Nephron (organoid): ENCODE measurements around the gene ETFRF1.

Experiments
- H3K27ac Mint-ChIP-seq, 3 experiments: 2 replicates each; pipeline ENCODE4 v1.8.0; 2020; ENCODE audit warnings: mixed read lengths in 3 of 3, mild to moderate bottlenecking in 2 of 3, moderate library complexity in 1 of 3
- H3K27me3 Mint-ChIP-seq: 2 replicates; pipeline ENCODE4 v1.8.0; 2021; ENCODE audit warnings: low read depth, mild to moderate bottlenecking, moderate library complexity, mixed read lengths
- H3K36me3 Mint-ChIP-seq: 2 replicates; pipeline ENCODE4 v1.8.0; 2020; ENCODE audit warnings: low read depth, mixed read lengths
- H3K4me1 Mint-ChIP-seq: 2 replicates; pipeline ENCODE4 v1.8.0; 2020; ENCODE audit warnings: mixed read lengths
- H3K4me3 Mint-ChIP-seq, 3 experiments: 2 replicates each; pipeline ENCODE4 v1.8.0; 2020; ENCODE audit warnings: mild to moderate bottlenecking in 3 of 3, mixed read lengths in 3 of 3, moderate library complexity in 2 of 3
- H3K9me3 Mint-ChIP-seq: 2 replicates; pipeline ENCODE4 v1.8.0; 2020; ENCODE audit warnings: mixed read lengths
- TF ChIP-seq, protein P1 (sequence below), 3 experiments: fragments of 200-600 bp; sonication (generic); IDR thresholded peaks; one replicate each; pipeline ENCODE4 v1.5.0; 2021; ENCODE audit warnings: antibody characterized with exemption in 3 of 3; ENCODE audit not compliant: unreplicated experiment in 3 of 3

ETFRF1 gene

DNA sequence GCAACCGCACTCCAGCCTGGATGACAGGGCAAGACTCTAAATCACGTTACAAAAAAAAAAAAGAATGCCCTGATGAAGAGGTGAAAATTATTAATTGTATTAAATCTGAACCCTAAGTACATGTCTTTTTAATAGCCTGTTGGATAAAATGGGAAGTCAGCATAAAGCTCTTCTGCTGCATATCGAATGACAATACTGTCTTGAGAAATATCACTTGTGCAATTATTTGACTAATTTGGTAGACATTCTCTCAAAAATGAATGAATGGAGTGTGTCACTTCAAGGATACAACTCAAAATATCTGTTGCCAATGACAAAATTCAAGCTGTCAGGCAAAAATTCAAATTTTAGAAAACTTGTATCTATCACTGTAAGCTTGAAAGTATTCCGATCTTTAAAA is 39.0 kb upstream of the ETFRF1 start:
- Mint-ChIP-seq H3K4me3 (no peak overlapping the region), H3K36me3 (no peaks in the 10 kb centered on the region), H3K27ac (no peak overlapping the region), H3K27me3 (peaks cover 4% of the 10 kb centered on the region), H3K9me3 (no peaks in the 10 kb centered on the region), H3K4me1 (no peaks in the 10 kb centered on the region)
- TF ChIP-seq, protein P1, sequence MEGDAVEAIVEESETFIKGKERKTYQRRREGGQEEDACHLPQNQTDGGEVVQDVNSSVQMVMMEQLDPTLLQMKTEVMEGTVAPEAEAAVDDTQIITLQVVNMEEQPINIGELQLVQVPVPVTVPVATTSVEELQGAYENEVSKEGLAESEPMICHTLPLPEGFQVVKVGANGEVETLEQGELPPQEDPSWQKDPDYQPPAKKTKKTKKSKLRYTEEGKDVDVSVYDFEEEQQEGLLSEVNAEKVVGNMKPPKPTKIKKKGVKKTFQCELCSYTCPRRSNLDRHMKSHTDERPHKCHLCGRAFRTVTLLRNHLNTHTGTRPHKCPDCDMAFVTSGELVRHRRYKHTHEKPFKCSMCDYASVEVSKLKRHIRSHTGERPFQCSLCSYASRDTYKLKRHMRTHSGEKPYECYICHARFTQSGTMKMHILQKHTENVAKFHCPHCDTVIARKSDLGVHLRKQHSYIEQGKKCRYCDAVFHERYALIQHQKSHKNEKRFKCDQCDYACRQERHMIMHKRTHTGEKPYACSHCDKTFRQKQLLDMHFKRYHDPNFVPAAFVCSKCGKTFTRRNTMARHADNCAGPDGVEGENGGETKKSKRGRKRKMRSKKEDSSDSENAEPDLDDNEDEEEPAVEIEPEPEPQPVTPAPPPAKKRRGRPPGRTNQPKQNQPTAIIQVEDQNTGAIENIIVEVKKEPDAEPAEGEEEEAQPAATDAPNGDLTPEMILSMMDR (IDR thresholded peaks at IDR 0.05; ENCODE audit: unreplicated experiment in 3 of 3), result no peak

DNA sequence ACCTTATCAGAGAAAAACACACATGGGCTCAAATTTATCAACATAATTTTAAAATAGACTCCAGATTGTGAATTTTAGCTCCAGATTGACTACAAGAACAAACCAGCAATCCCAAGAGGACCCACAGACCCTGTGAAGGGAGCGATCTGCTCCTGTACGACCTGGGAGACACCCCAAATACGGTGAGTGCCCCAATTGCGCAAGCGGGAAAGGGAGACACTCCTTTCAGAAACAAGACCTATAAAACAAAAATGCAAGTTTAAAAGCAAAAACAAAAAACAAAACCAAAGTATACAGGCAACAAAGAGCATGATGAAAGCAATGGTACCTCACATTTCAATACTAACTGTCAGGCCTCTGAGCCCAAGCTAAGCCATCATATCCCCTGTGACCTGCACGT is 32.2 kb upstream of the ETFRF1 start:
- TF ChIP-seq, protein P1 (IDR thresholded peaks at IDR 0.05; ENCODE audit: unreplicated experiment in 3 of 3), result no peak
- no peaks in the 10 kb centered on the region for H3K36me3 Mint-ChIP-seq
- H3K9me3 Mint-ChIP-seq, result no peaks in the 10 kb centered on the region

DNA sequence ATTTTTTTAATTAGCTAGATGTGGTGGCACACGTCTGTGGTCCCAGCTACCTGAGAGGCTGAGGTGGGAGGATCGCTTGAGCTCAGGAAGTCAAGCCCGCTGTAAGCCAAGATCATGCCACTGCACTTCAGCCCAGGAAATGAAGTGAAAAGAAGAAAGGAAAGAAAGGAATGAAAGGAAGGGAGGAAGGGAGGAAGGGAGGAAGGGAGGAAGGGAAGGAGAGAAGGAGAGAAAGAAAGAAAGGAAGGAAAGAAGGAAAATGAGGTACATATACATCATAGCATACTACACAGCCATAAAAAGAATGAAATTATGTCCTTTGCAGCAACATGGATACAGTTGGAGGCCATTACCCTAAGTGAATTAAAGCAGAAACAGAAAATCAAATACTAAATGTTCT is 12.3 kb upstream of the ETFRF1 start:
- TF ChIP-seq, protein P1 (IDR thresholded peaks at IDR 0.05; ENCODE audit: unreplicated experiment in 3 of 3), result no peak

More for the DNA sequence above, 32.2 kb upstream of the ETFRF1 start:
- Mint-ChIP-seq H3K27me3 (peaks cover 4% of the 10 kb centered on the region), H3K27ac (no peak overlapping the region), H3K4me3 (no peak overlapping the region), H3K4me1 (no peaks in the 10 kb centered on the region)

DNA sequence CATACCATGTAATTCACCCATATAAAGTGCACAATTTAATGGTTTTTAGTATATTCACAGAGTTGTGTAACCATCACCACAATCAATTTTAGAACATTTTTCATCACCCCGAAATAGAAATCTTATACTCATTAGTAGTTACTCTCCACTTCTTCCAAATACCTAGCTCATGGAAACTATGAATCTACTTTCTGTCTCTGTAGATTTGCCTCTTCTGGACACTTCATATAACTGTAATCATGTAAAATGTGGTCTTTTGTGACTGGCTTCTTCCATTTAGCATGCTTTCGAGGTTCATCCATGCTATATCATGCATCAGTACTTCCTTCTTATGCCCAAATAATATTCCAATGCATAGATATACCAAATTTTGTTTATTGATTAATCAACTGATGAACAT is 10.9 kb upstream of the ETFRF1 start:
- H3K27me3 Mint-ChIP-seq, result no peaks in the 10 kb centered on the region
- TF ChIP-seq, protein P1 (IDR thresholded peaks at IDR 0.05; ENCODE audit: unreplicated experiment in 3 of 3), result no peak
- no peak overlapping the region for H3K4me3 Mint-ChIP-seq
- no peaks in the 10 kb centered on the region for H3K36me3 Mint-ChIP-seq
- H3K9me3 Mint-ChIP-seq, result no peaks in the 10 kb centered on the region
- H3K27ac Mint-ChIP-seq, result no peak overlapping the region
- peaks cover 4% of the 10 kb centered on the region for H3K4me1 Mint-ChIP-seq

More for the DNA sequence above, 12.3 kb upstream of the ETFRF1 start:
- Mint-ChIP-seq H3K4me3 (no peak overlapping the region), H3K27me3 (no peaks in the 10 kb centered on the region), H3K36me3 (no peaks in the 10 kb centered on the region), H3K27ac (no peak overlapping the region), H3K9me3 (no peaks in the 10 kb centered on the region), H3K4me1 (no peaks in the 10 kb centered on the region)

DNA sequence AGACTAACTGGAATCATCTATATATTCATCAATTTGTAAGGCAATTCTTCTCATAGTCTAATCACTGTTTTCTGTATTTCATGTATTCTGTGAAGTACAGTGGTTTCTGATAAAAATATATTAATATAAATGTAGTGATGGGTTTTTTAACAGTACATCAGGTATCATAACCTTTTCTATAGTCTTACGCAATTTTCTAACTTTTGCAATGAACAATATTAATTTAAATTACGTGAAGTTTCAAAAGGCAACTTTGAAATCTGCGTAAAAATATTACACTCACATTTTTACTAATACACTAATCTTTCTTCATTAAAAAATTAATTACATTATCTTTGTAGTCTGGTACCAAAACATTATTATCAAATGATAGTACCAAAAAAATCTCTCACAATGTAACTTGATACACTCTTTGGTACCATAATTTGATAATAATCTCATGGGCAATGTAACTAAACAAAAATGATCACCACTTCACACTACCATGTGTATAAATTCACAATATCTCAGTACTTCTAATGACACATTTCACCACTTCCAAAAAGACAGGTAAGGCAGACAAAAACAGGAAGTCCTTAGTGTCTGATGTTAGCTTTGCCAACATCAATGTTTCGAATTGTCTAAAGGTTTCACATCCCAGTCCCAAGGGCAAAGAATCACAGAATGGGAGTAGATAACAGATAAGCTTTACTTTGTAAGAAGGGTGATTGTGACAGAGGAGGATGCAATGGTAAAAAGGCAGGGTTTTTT is 8.8 kb upstream of the ETFRF1 start:
- peaks cover 4% of the 10 kb centered on the region for H3K4me1 Mint-ChIP-seq
- no peak overlapping the region for H3K27ac Mint-ChIP-seq
- no peaks in the 10 kb centered on the region for H3K9me3 Mint-ChIP-seq
- TF ChIP-seq, protein P1 (IDR thresholded peaks at IDR 0.05; ENCODE audit: unreplicated experiment in 3 of 3), result no peak
- H3K4me3 Mint-ChIP-seq, result no peak overlapping the region
- no peaks in the 10 kb centered on the region for H3K27me3 Mint-ChIP-seq
- no peaks in the 10 kb centered on the region for H3K36me3 Mint-ChIP-seq

DNA sequence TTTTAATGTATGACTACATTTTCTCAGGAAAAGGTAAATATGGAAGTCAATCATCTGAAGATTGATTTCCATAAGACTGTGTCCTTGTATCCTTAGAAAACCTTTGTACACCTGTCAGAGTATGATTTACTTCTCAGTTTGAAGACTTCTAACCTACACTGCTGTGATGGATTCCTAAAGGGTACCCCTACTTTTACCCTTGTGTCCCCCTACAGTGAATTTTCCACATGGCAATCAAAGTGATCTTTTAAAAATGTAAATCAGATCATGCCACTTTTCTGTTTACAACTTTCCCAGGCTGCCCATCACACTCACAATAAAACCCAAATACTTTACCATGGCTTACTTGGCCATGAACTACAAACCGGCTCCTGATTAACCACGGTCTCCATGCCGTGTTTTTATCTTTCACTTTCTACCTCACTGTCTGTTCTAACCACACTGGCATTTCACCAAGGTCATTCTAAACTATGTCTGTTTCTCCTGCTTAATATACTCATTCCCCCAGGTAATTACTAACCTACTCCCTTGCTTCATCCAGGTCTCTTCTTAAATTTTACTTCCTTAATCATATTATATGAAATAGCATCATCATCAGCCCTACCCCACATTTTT is 8.1 kb upstream of the ETFRF1 start:
- peaks cover 4% of the 10 kb centered on the region for H3K4me1 Mint-ChIP-seq
- no peaks in the 10 kb centered on the region for H3K9me3 Mint-ChIP-seq

More for the DNA sequence above, 8.1 kb upstream of the ETFRF1 start:
- TF ChIP-seq, protein P1 (IDR thresholded peaks at IDR 0.05; ENCODE audit: unreplicated experiment in 3 of 3), result no peak
- Mint-ChIP-seq H3K36me3 (no peaks in the 10 kb centered on the region), H3K4me3 (no peak overlapping the region), H3K27ac (no peak overlapping the region), H3K27me3 (no peaks in the 10 kb centered on the region)
